HEK293 (cell line): ENCODE measurements around the gene THPO.

Experiments
- BCL11B ChIP-seq: fragments of 450-650 bp; formaldehyde crosslinking; IDR thresholded peaks from 2 replicates; pipeline ENCODE4 v1.5.1; 2016; ENCODE audit warnings: low read depth, missing biosample characterization, missing genetic modification characterization
- CTCF ChIP-seq: fragments of 450-650 bp; formaldehyde crosslinking; IDR thresholded peaks from 2 replicates; pipeline ENCODE4 v1.5.1; 2016; ENCODE audit warnings: missing biosample characterization, missing genetic modification characterization
- GLIS2 ChIP-seq: fragments of 450-650 bp; formaldehyde crosslinking; IDR thresholded peaks from 2 replicates; pipeline ENCODE4 v1.5.1; 2016; ENCODE audit warnings: missing biosample characterization, missing genetic modification characterization
- HOXD13 ChIP-seq: sonication (generic); formaldehyde crosslinking; IDR thresholded peaks from 2 replicates; pipeline ENCODE4 v1.8.0; 2022; ENCODE audit warnings: missing genetic modification reagents, borderline replicate concordance
- SP2 ChIP-seq: fragments of 450-650 bp; formaldehyde crosslinking; IDR thresholded peaks from 2 replicates; pipeline ENCODE4 v1.5.1; 2016; ENCODE audit warnings: missing biosample characterization, missing genetic modification characterization
- SP3 ChIP-seq: fragments of 450-650 bp; formaldehyde crosslinking; IDR thresholded peaks from 2 replicates; pipeline ENCODE4 v1.5.1; 2016; ENCODE audit warnings: missing biosample characterization, missing genetic modification characterization
- WT1 ChIP-seq: fragments of 450-650 bp; formaldehyde crosslinking; IDR thresholded peaks from 2 replicates; pipeline ENCODE4 v1.5.1; 2016; ENCODE audit warnings: missing biosample characterization, missing genetic modification characterization
- ZNF37A ChIP-seq: fragments of 450-650 bp; IDR thresholded peaks from 2 replicates; pipeline ENCODE4 v1.5.1; 2018; ENCODE audit warnings: missing biosample characterization, missing genetic modification characterization
- ZNF416 ChIP-seq: fragments of 450-650 bp; formaldehyde crosslinking; IDR thresholded peaks from 2 replicates; pipeline ENCODE4 v1.5.1; 2016; ENCODE audit warnings: missing biosample characterization, missing genetic modification characterization
- ZNF629 ChIP-seq: fragments of 450-650 bp; formaldehyde crosslinking; IDR thresholded peaks from 2 replicates; pipeline ENCODE4 v1.5.1; 2017; ENCODE audit warnings: missing biosample characterization, missing genetic modification characterization
- ZNF768 ChIP-seq: fragments of 450-650 bp; formaldehyde crosslinking; IDR thresholded peaks from 2 replicates; pipeline ENCODE4 v1.5.1; 2018; ENCODE audit warnings: missing biosample characterization, mild to moderate bottlenecking, missing genetic modification characterization
- TF ChIP-seq, protein P1 (sequence below): fragments of 450-650 bp; formaldehyde crosslinking; IDR thresholded peaks from 2 replicates; pipeline ENCODE4 v1.5.1; 2016; ENCODE audit warnings: missing biosample characterization, missing genetic modification characterization, low read depth
- TF ChIP-seq, protein P2 (sequence below): fragments of 450-650 bp; formaldehyde crosslinking; conservative IDR thresholded peaks from 2 replicates; pipeline ENCODE4 v1.5.1; 2016; ENCODE audit warnings: low read depth, missing biosample characterization, missing genetic modification characterization

GRCh38 chr3:184389384-184389783, 11.4 kb upstream of the THPO start:
- TF ChIP-seq ZNF37A (tag by site-specific recombination) (no peak), ZNF768 (no peak), SP3 (no peak), CTCF (no peak), SP2 (tag by site-specific recombination) (no peak), WT1 (no peak), BCL11B (no peak), ZNF416 (tag by site-specific recombination) (no peak), HOXD13 (no peak), ZNF629 (tag by site-specific recombination) (no peak), GLIS2 (no peak)
- TF ChIP-seq, protein P1, sequence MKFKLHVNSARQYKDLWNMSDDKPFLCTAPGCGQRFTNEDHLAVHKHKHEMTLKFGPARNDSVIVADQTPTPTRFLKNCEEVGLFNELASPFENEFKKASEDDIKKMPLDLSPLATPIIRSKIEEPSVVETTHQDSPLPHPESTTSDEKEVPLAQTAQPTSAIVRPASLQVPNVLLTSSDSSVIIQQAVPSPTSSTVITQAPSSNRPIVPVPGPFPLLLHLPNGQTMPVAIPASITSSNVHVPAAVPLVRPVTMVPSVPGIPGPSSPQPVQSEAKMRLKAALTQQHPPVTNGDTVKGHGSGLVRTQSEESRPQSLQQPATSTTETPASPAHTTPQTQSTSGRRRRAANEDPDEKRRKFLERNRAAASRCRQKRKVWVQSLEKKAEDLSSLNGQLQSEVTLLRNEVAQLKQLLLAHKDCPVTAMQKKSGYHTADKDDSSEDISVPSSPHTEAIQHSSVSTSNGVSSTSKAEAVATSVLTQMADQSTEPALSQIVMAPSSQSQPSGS (tag by site-specific recombination): no peak
- TF ChIP-seq, protein P2, sequence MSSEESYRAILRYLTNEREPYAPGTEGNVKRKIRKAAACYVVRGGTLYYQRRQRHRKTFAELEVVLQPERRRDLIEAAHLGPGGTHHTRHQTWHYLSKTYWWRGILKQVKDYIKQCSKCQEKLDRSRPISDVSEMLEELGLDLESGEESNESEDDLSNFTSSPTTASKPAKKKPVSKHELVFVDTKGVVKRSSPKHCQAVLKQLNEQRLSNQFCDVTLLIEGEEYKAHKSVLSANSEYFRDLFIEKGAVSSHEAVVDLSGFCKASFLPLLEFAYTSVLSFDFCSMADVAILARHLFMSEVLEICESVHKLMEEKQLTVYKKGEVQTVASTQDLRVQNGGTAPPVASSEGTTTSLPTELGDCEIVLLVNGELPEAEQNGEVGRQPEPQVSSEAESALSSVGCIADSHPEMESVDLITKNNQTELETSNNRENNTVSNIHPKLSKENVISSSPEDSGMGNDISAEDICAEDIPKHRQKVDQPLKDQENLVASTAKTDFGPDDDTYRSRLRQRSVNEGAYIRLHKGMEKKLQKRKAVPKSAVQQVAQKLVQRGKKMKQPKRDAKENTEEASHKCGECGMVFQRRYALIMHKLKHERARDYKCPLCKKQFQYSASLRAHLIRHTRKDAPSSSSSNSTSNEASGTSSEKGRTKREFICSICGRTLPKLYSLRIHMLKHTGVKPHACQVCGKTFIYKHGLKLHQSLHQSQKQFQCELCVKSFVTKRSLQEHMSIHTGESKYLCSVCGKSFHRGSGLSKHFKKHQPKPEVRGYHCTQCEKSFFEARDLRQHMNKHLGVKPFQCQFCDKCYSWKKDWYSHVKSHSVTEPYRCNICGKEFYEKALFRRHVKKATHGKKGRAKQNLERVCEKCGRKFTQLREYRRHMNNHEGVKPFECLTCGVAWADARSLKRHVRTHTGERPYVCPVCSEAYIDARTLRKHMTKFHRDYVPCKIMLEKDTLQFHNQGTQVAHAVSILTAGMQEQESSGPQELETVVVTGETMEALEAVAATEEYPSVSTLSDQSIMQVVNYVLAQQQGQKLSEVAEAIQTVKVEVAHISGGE (tag by site-specific recombination): no peak
